ENCODE results near the gene B4GALT6. TPM values are rescaled to one million over a fixed set of nuclear protein-coding genes. Genes with fewer than 3 reads are reported as not detected.

Gene B4GALT6
- total and polyA plus RNA-seq, 2 of the 4 experiments (the other 2 are of a cell fraction) = 1.1 to 3.9 TPM

- Histone ChIP-seq H3K18ac (ENCODE audit: low read depth, low read length) (no peak overlapping the region), H3K4me3 (ENCODE audit: insufficient read depth, low read depth, low read length) (no peak overlapping the region), H2AFZ (replicated peaks; ENCODE audit: low read length, poor library complexity) (no peak overlapping the region), H4K20me1 (ENCODE audit: insufficient read depth, low read length) (no peaks in the 10 kb centered on the region), H3K79me1 (ENCODE audit: low read depth in 1 of 2, low read length in 2 of 2) (no peaks in the 10 kb centered on the region), H2BK15ac (ENCODE audit: low read depth, low read length) (no peak overlapping the region), H3K9ac (ENCODE audit: low read depth, low read length) (no peak overlapping the region), H3K23ac (ENCODE audit: low read depth, low read length) (no peak overlapping the region), H3K4me2 (ENCODE audit: low read depth, low read length) (no peak overlapping the region), H3K14ac (replicated peaks; ENCODE audit: low read depth, low read length) (no peak overlapping the region), H2AK9ac (replicated peaks; ENCODE audit: low read depth, low read length, poor library complexity) (no peak overlapping the region), H3K27me3 (ENCODE audit: control insufficient read depth, insufficient read depth, low read length) (no peaks in the 10 kb centered on the region), H3K56ac (ENCODE audit: extremely low read depth, insufficient read depth, low read length) (no peak overlapping the region), H3K4ac (ENCODE audit: low read depth, low read length) (no peak overlapping the region), H3K36me3 (ENCODE audit: control insufficient read depth, insufficient read depth, low read length) (no peaks in the 10 kb centered on the region), H2BK5ac (ENCODE audit: low read depth, low read length, poor library complexity, severe bottlenecking) (no peak overlapping the region), H3K27ac (ENCODE audit: insufficient read depth, low read length) (no peak overlapping the region), H3K4me1 (ENCODE audit: control insufficient read depth, insufficient read depth, low read length) (no peaks in the 10 kb centered on the region), H4K91ac (ENCODE audit: insufficient read depth, low read depth, low read length) (no peak overlapping the region), H3K9me3 (ENCODE audit: control insufficient read depth, insufficient read depth, low read length) (no peaks in the 10 kb centered on the region), H2BK120ac (ENCODE audit: low read depth, low read length) (no peak overlapping the region), H4K5ac (ENCODE audit: low read depth, low read length) (no peak overlapping the region), H3K9me1 (ENCODE audit: insufficient read depth, low read length) (no peaks in the 10 kb centered on the region), H2AK5ac (ENCODE audit: low read depth, low read length) (no peak overlapping the region), H4K8ac (ENCODE audit: low read depth in 2 of 2, low read length in 2 of 2) (no peak overlapping the region), H2BK20ac (ENCODE audit: low read depth, low read length) (no peak overlapping the region)
- WGBS, 2 experiments (ENCODE audit: extremely low coverage in 2 of 2, insufficient read length in 1 of 2) = 50% methylated on average over 3 of the region's 12 CpGs; no CpG with 5 or more reads in 1 of the 2 experiments
- TF ChIP-seq RAD21 (IDR thresholded peaks at IDR 0.05; ENCODE audit: low read length) (no peak), POLR2A (IDR thresholded peaks at IDR 0.05; ENCODE audit: low read depth, low read length) (no peak), CEBPB (IDR thresholded peaks at IDR 0.05; ENCODE audit: low read depth, low read length) (no peak), RFX5 (IDR thresholded peaks at IDR 0.05; ENCODE audit: low read depth, low read length) (no peak), NFE2L2 (IDR thresholded peaks at IDR 0.05; ENCODE audit: low read depth, low read length) (no peak), MXI1 (IDR thresholded peaks at IDR 0.05; ENCODE audit: borderline replicate concordance, low read depth, low read length) (no peak), SMC3 (IDR thresholded peaks at IDR 0.05; ENCODE audit: low read depth, low read length) (no peak), MAFK (IDR thresholded peaks at IDR 0.05; ENCODE audit: low read depth, low read length) (no peak), CHD1 (IDR thresholded peaks at IDR 0.05; ENCODE audit: low read depth, low read length) (no peak), MAZ (IDR thresholded peaks at IDR 0.05; ENCODE audit: borderline replicate concordance, low read depth, low read length) (no peak), BHLHE40 (IDR thresholded peaks at IDR 0.05; ENCODE audit: low read depth, low read length) (no peak), FOS (IDR thresholded peaks at IDR 0.05; ENCODE audit: low read depth, low read length) (no peak), RCOR1 (IDR thresholded peaks at IDR 0.05; ENCODE audit: insufficient replicate concordance, low read length) (no peak)
- TF ChIP-seq, protein P1, sequence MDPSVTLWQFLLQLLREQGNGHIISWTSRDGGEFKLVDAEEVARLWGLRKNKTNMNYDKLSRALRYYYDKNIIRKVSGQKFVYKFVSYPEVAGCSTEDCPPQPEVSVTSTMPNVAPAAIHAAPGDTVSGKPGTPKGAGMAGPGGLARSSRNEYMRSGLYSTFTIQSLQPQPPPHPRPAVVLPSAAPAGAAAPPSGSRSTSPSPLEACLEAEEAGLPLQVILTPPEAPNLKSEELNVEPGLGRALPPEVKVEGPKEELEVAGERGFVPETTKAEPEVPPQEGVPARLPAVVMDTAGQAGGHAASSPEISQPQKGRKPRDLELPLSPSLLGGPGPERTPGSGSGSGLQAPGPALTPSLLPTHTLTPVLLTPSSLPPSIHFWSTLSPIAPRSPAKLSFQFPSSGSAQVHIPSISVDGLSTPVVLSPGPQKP (IDR thresholded peaks at IDR 0.05; ENCODE audit: borderline replicate concordance, low read depth, low read length) = no peak
- TF ChIP-seq, protein P2, sequence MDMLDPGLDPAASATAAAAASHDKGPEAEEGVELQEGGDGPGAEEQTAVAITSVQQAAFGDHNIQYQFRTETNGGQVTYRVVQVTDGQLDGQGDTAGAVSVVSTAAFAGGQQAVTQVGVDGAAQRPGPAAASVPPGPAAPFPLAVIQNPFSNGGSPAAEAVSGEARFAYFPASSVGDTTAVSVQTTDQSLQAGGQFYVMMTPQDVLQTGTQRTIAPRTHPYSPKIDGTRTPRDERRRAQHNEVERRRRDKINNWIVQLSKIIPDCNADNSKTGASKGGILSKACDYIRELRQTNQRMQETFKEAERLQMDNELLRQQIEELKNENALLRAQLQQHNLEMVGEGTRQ (IDR thresholded peaks at IDR 0.05; ENCODE audit: low read depth, low read length) = no peak
- TF ChIP-seq, protein P3, sequence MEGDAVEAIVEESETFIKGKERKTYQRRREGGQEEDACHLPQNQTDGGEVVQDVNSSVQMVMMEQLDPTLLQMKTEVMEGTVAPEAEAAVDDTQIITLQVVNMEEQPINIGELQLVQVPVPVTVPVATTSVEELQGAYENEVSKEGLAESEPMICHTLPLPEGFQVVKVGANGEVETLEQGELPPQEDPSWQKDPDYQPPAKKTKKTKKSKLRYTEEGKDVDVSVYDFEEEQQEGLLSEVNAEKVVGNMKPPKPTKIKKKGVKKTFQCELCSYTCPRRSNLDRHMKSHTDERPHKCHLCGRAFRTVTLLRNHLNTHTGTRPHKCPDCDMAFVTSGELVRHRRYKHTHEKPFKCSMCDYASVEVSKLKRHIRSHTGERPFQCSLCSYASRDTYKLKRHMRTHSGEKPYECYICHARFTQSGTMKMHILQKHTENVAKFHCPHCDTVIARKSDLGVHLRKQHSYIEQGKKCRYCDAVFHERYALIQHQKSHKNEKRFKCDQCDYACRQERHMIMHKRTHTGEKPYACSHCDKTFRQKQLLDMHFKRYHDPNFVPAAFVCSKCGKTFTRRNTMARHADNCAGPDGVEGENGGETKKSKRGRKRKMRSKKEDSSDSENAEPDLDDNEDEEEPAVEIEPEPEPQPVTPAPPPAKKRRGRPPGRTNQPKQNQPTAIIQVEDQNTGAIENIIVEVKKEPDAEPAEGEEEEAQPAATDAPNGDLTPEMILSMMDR (conservative IDR thresholded peaks at IDR 0.05; ENCODE audit: low read depth, low read length) = no peak
- POLR2A ChIA-PET (ENCODE audit: unreplicated experiment) = no interaction called here
- BruUV-seq (replicated peaks) = no TSS peak
- dilution Hi-C loops (cut with HindIII; ENCODE audit: low sequenced_read_pairs, unreplicated experiment) (no loop called here), intact Hi-C loops (cut with micrococcal nuclease) (no loop called here), in situ Hi-C loops (cut with MboI; ENCODE audit: low sequenced_read_pairs) (no loop called here)
- ATAC-seq (ENCODE audit: low read depth) (no peak), DNase-seq (no peak)
- CTCF ChIA-PET = no interaction called here
These were observed 26.3 kb downstream of the B4GALT6 start for GRCh38 chr18:31657823-31658669.
